Astrocyte of the spinal cord (primary cell): Measurements from ENCODE around the gene BCKDHA.
"Not testable (repeated sequence)": the region's sequence is repeated elsewhere in the genome, so short reads cannot be mapped to it uniquely, and the experiment has no call there.

Source experiments
- DNase-seq: peaks from one replicate; pipeline ENCODE4 v3.0.0; 2011; ENCODE audit warnings: low read depth, low spot score
- H3K4me3 ChIP-seq: 2 replicates; pipeline ENCODE4 v1.5.1; 2011; ENCODE audit warnings: low read depth, mild to moderate bottlenecking, low read length, moderate library complexity
- in situ Hi-C: cut with HindIII; loops from 2 replicates; pipeline ENCODE4 v1.10.0; 2017; ENCODE audit warnings: low sequenced_read_pairs
- TF ChIP-seq, protein P1 (sequence below): IDR thresholded peaks from 2 replicates; pipeline ENCODE4 v1.5.1; 2012; ENCODE audit warnings: low read depth, mild to moderate bottlenecking, low read length, inconsistent platforms

Gene BCKDHA

GRCh38 chr19:41367848-41368301, 29.7 kb upstream of the BCKDHA start:
- peak; percentile 93 for DNase-seq
- no peak overlapping the region for H3K4me3 ChIP-seq
- in situ Hi-C loops: no loop called here
- TF ChIP-seq, protein P1, sequence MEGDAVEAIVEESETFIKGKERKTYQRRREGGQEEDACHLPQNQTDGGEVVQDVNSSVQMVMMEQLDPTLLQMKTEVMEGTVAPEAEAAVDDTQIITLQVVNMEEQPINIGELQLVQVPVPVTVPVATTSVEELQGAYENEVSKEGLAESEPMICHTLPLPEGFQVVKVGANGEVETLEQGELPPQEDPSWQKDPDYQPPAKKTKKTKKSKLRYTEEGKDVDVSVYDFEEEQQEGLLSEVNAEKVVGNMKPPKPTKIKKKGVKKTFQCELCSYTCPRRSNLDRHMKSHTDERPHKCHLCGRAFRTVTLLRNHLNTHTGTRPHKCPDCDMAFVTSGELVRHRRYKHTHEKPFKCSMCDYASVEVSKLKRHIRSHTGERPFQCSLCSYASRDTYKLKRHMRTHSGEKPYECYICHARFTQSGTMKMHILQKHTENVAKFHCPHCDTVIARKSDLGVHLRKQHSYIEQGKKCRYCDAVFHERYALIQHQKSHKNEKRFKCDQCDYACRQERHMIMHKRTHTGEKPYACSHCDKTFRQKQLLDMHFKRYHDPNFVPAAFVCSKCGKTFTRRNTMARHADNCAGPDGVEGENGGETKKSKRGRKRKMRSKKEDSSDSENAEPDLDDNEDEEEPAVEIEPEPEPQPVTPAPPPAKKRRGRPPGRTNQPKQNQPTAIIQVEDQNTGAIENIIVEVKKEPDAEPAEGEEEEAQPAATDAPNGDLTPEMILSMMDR: no peak

GRCh38 chr19:41369769-41370168, 27.8 kb upstream of the BCKDHA start:
- TF ChIP-seq, protein P1: no peak
- DNase-seq: no peak
- no peak overlapping the region for H3K4me3 ChIP-seq
- in situ Hi-C loops: no loop called here

DNA sequence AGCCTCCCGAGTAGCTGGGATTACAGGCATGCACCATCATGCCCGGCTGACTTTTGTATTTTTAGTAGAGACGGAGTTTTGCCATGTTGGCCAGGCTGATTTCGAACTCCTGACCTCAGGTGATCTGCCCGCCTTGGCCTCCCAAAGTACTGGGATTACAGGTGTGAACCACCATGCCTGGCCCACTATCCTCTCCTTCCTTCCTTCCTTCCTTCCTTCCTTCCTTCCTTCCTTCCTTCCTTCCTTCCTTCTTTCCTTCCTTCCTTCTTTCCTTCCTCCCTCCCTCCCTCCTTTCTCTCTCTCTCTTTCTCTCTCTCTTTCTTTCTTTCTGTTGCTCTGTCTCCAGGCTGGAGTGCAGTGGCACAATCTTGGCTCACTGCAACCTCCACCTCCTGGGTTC, 26.5 kb upstream of the BCKDHA start:
- H3K4me3 ChIP-seq, DNase-seq, in situ Hi-C loops: not testable (repeated sequence)

- TF ChIP-seq, protein P1: no peak
- in situ Hi-C loops: no loop called here
- no peak overlapping the region for H3K4me3 ChIP-seq
- DNase-seq: no peak
Measured at GRCh38 chr19:41371541-41371940, 26.1 kb upstream of the BCKDHA start.

DNA sequence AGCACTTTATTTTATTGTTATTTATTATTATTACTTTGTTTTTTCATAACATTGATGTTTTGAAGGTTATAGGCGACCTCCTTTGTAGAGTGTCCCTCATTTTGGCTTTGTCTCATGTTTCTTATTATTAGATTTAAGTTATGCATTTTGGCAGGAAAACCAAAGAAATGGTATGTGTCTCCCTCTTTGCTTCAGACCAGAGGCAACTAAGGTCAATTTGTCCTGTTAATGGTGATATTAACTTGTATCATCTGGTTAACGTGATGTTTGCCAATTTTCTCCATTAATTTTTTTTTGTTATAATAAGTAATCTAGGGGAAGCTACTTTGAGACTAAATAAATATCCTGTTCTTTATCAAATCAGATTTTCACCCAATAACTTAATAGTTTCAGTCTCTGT, 25.1 kb upstream of the BCKDHA start:
- TF ChIP-seq, protein P1: no peak
- no peak for DNase-seq
- no peak overlapping the region for H3K4me3 ChIP-seq
- in situ Hi-C loops: no loop called here

DNA sequence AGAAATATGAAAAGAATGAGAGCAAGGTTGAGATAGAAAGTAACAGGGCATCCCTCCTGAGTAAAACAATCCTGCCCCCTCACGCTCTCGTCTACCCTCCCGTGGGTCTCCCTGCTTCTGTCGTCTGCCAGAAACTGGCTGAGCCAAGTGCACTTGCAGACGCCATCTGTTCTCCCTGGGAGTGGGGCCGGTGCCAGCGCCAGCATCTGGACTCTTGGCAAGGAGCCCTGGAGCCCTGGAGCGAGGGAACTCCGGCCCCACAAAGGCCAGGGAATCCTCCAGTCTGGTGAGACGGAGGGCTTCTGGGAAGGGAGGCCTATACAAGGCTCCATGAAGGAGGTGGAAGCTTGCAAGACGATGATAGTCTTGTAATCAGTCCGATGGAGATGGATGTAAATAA, 23.6 kb upstream of the BCKDHA start:
- no peak overlapping the region for H3K4me3 ChIP-seq
- TF ChIP-seq, protein P1: no peak
- in situ Hi-C loops: no loop called here
- DNase-seq: peak; percentile 96

DNA sequence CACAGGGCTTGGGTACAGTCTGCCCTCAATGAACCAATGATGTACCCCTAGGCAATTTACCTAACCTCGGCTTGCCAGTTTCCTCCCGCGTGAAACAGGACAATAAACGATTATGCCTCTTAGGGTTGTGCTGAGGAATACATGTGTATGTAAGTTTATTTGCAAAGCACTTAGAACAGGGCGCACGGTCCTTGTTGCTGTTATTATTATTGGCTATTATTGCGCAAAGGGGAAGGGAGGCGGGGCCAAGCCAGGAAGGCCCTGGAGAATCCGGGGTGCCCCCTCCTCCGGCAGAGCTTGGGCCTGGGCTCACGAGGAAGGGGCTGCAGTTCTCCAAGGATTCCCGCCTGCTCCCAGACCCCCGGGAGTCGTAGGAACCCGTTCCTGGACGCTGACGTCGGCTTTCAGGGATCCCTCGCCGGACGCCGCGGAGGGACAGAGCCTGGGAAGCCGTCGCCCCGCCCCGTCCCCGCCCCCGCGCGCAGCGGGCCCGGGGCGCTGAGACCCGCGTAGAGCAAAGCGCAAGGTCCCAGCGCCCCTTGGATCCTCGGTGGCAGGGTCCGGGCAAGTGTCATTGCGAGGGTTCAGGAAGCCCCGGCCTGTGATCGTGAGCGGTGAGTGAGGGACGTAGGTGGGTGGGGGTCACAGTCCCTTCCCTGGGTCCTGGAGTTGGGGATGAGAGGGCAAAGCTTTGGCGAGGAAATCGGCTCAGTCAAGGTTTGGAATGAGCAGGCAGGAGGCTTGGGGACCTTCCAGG, 21.2 kb upstream of the BCKDHA start, which contains the start of gene TMEM91:
TSS of gene TMEM91 (plus strand) at position 293 of the 757 bp plus-strand sequence. CDS start 1,777 bp downstream, outside the sequence.
- DNase-seq: no peak
- TF ChIP-seq, protein P1: no peak
- peak within 1 kb of the TSS; percentile 52 for H3K4me3 ChIP-seq
- in situ Hi-C loops: no loop called here
